Gastroesophageal sphincter (tissue), 3 donors: ENCODE measurements around the gene TANGO2.

Experiments
- CTCF ChIP-seq, 4 experiments: fragments of 200-600 bp in 2 of 4; fragments of 450-650 bp in 2 of 4; sonication (generic) in 1 of 4; IDR thresholded peaks; one replicate each; pipeline ENCODE4 v1.5.1; 2017 to 2019; ENCODE audit warnings: antibody characterized with exemption in 4 of 4, mild to moderate bottlenecking in 2 of 4, moderate library complexity in 2 of 4
- EP300 ChIP-seq: sonication (generic); formaldehyde crosslinking; IDR thresholded peaks from one replicate; pipeline ENCODE4 v1.6.1; 2017; ENCODE audit warnings: antibody characterized with exemption, mild to moderate bottlenecking
- POLR2A ChIP-seq, 2 donors: fragments of 450-650 bp; IDR thresholded peaks; one replicate each; pipeline ENCODE4 v1.6.1; 2017; ENCODE audit warnings: antibody characterized with exemption in 2 of 2, mild to moderate bottlenecking in 2 of 2, moderate library complexity in 1 of 2

GRCh38 chr22:20089977-20090729 is 69.2 kb downstream of the TANGO2 start:
- TF ChIP-seq POLR2A (IDR thresholded peaks at IDR 0.05), result no peak
- no peak for TF ChIP-seq CTCF (IDR thresholded peaks at IDR 0.05)
- no peak for TF ChIP-seq EP300
